Breast epithelium (tissue), 4 donors: Measurements from ENCODE around the gene MGAT4A. TPM values are rescaled to one million over a fixed set of nuclear protein-coding genes. Genes with fewer than 3 reads are reported as not detected.

Experiments used
- DNase-seq, 2 donors: peaks; one replicate each; pipeline ENCODE4 v3.0.0-alpha.2; 2019; ENCODE audit warnings: low spot score in 2 of 2
- H3K27ac ChIP-seq, 2 donors: fragments of 200-600 bp; sonication (generic) in 1 of 2; one replicate each; pipeline ENCODE4 v1.5.1; 2016 to 2019; ENCODE audit warnings: mild to moderate bottlenecking in 1 of 2
- H3K27me3 ChIP-seq, 2 donors: fragments of 200-600 bp; sonication (generic) in 1 of 2; one replicate each; pipeline versions ENCODE4 v1.5.1 to v1.6.0; 2017 to 2019; ENCODE audit warnings: control low read depth in 1 of 2, mild to moderate bottlenecking in 1 of 2
- H3K36me3 ChIP-seq: fragments of 200-600 bp; one replicate; pipeline ENCODE4 v1.5.1; 2019
- H3K4me1 ChIP-seq, 2 donors: fragments of 200-600 bp; sonication (generic); one replicate each; pipeline ENCODE4 v1.5.1; 2016 to 2019; ENCODE audit warnings: control low read depth in 1 of 2
- H3K4me3 ChIP-seq, 3 donors: fragments of 200-600 bp; sonication (generic); 1 replicate in 2 of 3; 2 replicates in 1 of 3; pipeline ENCODE4 v1.5.1; 2016 to 2019; ENCODE audit warnings: mild to moderate bottlenecking in 3 of 3, moderate library complexity in 2 of 3
- H3K9me3 ChIP-seq, 2 donors: fragments of 200-600 bp; sonication (generic) in 1 of 2; one replicate each; pipeline ENCODE4 v1.5.1; 2016 to 2019; ENCODE audit warnings: control low read depth in 1 of 2
- POLR2A ChIP-seq: fragments of 450-650 bp; IDR thresholded peaks from one replicate; pipeline ENCODE4 v1.6.1; 2016; ENCODE audit warnings: antibody characterized with exemption, mild to moderate bottlenecking, moderate library complexity
- POLR2AphosphoS5 ChIP-seq, 3 donors: sonication (generic); formaldehyde crosslinking; IDR thresholded peaks; one replicate each; pipeline ENCODE4 v1.6.1; 2017; ENCODE audit warnings: antibody characterized with exemption in 3 of 3
- intact Hi-C: fragments of 100-400 bp; cut with DNase I; formaldehyde crosslinking; loops from one replicate; pipeline ENCODE4 v1.15.1; 2023; ENCODE audit warnings: low total_unique reads
- total RNA-seq, 3 donors: library from RNA; depleted of rRNA; stranded (reverse); fragments of >200 nt; gene quantifications; one replicate each; pipeline ENCODE4 v1.1.0, GENCODE V29; 2016
- TF ChIP-seq, protein P1 (sequence below), 3 donors: fragments of 450-650 bp; IDR thresholded peaks; one replicate each; pipeline ENCODE4 v1.5.1; 2016 to 2017; ENCODE audit warnings: antibody characterized with exemption in 3 of 3, mild to moderate bottlenecking in 3 of 3, moderate library complexity in 3 of 3

MGAT4A gene
- total RNA-seq, 3 donors from 2014 or later: 28.6 to 41.1 (median 34.4) TPM

DNA sequence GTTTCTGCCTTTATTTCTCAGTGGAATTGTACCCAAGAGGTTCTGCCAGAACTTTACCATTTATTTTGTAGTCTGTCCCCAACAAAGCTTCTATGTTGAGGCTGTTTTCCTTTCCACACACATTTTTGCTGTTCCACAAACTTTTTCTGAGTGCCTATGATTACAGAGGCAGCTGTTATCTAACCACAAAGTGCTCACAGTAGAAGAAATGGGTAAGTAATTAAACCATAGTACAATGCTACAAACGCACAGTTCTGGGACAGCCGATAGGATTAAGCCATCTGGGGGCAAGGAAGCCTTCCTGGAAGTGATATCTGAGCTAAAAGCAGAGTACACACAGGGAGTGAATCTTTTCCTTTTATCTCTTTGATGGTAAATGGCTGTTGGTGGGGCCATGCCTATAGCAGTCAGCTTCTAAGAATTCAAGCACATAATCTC is 3.9 kb upstream of the MGAT4A start:
- intact Hi-C loops: no loop called here
- no peaks in the 10 kb centered on the region for H3K36me3 ChIP-seq
- no peaks in the 10 kb centered on the region for H3K27me3 ChIP-seq
- no peak overlapping the region for H3K4me3 ChIP-seq
- no peak for DNase-seq
- TF ChIP-seq POLR2A: no peak
- TF ChIP-seq, protein P1, sequence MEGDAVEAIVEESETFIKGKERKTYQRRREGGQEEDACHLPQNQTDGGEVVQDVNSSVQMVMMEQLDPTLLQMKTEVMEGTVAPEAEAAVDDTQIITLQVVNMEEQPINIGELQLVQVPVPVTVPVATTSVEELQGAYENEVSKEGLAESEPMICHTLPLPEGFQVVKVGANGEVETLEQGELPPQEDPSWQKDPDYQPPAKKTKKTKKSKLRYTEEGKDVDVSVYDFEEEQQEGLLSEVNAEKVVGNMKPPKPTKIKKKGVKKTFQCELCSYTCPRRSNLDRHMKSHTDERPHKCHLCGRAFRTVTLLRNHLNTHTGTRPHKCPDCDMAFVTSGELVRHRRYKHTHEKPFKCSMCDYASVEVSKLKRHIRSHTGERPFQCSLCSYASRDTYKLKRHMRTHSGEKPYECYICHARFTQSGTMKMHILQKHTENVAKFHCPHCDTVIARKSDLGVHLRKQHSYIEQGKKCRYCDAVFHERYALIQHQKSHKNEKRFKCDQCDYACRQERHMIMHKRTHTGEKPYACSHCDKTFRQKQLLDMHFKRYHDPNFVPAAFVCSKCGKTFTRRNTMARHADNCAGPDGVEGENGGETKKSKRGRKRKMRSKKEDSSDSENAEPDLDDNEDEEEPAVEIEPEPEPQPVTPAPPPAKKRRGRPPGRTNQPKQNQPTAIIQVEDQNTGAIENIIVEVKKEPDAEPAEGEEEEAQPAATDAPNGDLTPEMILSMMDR (IDR thresholded peaks at IDR 0.05): no peak
- no peak for TF ChIP-seq POLR2AphosphoS5 (IDR thresholded peaks at IDR 0.05)
- peaks cover 0 to 2% of the 10 kb centered on the region in 2 donors for H3K4me1 ChIP-seq
- H3K9me3 ChIP-seq: no peaks in the 10 kb centered on the region
- H3K27ac ChIP-seq: no peak overlapping the region

DNA sequence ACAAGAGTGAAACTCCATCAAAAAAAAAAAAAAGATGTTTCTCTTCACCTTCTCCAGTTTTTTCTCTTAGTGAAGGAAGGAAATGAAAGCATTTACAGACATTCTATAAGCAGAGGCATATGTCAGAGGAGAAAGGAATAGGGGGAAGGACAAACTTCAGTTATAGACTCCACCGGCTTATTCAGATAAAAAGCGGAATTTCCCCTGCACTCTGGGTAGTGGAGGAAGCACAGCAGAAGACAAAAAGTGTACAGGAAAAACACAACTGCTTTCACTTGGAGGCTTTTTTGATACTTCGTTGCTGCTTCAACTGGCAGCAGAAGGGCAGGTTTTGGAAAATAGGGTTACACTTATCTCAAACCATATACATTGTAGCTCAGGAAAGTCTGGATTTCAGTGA is 3.2 kb upstream of the MGAT4A start:
- no peaks in the 10 kb centered on the region for H3K9me3 ChIP-seq
- intact Hi-C loops: no loop called here
- no peaks in the 10 kb centered on the region for H3K36me3 ChIP-seq
- no peak overlapping the region for H3K4me3 ChIP-seq
- TF ChIP-seq POLR2AphosphoS5 (IDR thresholded peaks at IDR 0.05): no peak
- no peak overlapping the region for H3K27ac ChIP-seq
- DNase-seq: no peak
- H3K4me1 ChIP-seq: peaks cover 0 to 2% of the 10 kb centered on the region in 2 donors
- H3K27me3 ChIP-seq: no peaks in the 10 kb centered on the region

DNA sequence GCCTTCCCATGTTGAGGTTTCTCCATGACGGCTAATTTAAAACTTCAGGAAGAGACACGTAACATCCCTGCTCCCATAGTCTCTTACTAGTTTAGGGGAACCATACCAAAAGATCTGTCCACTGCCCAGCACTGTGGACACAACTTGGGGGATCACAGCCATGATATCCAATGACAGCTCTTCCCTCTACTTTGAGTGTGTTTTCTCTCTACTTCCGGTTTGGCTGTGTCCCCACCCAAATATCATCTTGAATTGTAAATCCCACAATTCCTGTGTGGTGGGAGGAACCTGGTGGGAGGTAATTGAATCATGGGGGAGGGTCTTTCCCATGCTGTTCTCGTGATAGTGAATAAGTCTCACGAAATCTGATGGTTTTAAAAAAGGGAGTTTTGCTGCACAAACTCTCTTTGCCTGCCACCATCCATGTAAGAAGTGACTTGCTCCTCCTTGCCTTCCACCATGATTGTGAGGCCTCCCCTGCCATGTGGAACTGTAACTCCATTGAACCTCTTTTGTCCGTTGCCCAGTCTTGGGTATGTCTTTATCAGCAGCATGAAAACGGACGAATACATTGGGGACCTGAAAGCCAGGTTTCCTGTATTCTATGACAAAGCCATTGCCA is 1.6 kb upstream of the MGAT4A start:
- H3K4me3 ChIP-seq: peak overlapping the region in 1 of 3 donors; percentile 98
- intact Hi-C loops: loop anchor here (2.0 kb wide), 1 partner anchor 32 kb away; no protein-coding TSS in a partner anchor
- no peaks in the 10 kb centered on the region for H3K27me3 ChIP-seq
- DNase-seq: no peak
- H3K4me1 ChIP-seq: peaks cover 0 to 2% of the 10 kb centered on the region in 2 donors
- peak overlapping the region in 1 of 2 donors; percentile 87 for H3K27ac ChIP-seq
- no peaks in the 10 kb centered on the region for H3K36me3 ChIP-seq
- TF ChIP-seq POLR2A (no peak), POLR2AphosphoS5 (IDR thresholded peaks at IDR 0.05) (no peak)
- TF ChIP-seq, protein P1 (IDR thresholded peaks at IDR 0.05): no peak
- no peaks in the 10 kb centered on the region for H3K9me3 ChIP-seq

DNA sequence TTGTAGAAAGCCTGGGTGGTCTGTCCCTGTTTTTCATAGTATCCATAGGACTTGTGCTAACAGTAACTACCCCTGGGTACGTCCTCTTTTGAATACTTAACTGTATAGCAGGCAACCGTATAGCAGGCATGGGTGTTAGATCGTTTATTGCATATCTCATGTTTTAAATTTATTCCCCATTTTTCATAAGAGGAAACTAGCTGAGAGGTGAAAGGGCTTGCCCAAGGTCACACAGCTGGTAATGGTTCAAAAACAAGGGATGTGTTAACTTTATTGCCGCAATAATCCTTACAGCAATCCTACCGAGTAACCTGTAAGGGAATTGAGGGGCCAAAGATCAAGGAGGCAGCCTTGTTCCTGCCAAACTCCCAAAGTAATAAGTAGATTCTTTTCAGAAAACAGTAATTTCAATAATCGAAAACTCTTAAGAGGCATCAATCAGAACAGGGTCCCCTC is 990 bp upstream of the MGAT4A start:
- peak overlapping the region; percentile 87 for H3K27ac ChIP-seq
- intact Hi-C loops: loop anchor here (2.0 kb wide), 1 partner anchor 33 kb away; no protein-coding TSS in a partner anchor

DNA sequence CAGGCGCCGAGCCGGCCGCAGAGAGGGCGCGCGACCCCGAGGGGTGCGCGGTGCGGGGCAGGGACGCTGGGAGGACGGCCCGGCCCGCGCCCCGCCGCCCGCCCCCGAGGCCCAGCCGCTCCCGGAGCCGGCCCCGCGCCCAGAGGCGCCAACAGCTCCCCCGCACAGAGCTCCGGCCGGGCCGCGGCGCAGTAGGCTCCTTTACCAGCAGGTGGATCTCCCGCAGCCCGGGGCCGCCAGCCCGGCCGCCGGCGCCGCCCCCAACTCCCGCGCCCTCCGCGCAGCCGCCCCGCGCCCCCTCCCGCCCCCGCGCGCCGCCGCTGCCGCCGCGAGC is 258 bp downstream of the MGAT4A start:
- DNase-seq: peak in 1 of 2 donors; percentile 57
- peak overlapping the region; percentile 79 to 98 (median 86) for H3K4me3 ChIP-seq
- H3K4me1 ChIP-seq: peaks cover 2 to 5% of the 10 kb centered on the region in 2 donors
- H3K36me3 ChIP-seq: no peaks in the 10 kb centered on the region
- no peaks in the 10 kb centered on the region for H3K9me3 ChIP-seq
- no peaks in the 10 kb centered on the region for H3K27me3 ChIP-seq
- intact Hi-C loops: no loop called here
- H3K27ac ChIP-seq: peak overlapping the region; percentile 80 to 90
- no peak for TF ChIP-seq POLR2AphosphoS5 (IDR thresholded peaks at IDR 0.05)
- TF ChIP-seq, protein P1 (IDR thresholded peaks at IDR 0.05): peak in 1 of 3 donors; percentile 23

More for the DNA sequence above, 990 bp upstream of the MGAT4A start:
- no peak for DNase-seq
- Histone ChIP-seq H3K4me3 (peak overlapping the region; percentile 71 to 98 (median 81)), H3K4me1 (peaks cover 2 to 5% of the 10 kb centered on the region in 2 donors), H3K36me3 (no peaks in the 10 kb centered on the region), H3K27me3 (no peaks in the 10 kb centered on the region), H3K9me3 (no peaks in the 10 kb centered on the region)
- no peak for TF ChIP-seq POLR2A
- TF ChIP-seq POLR2AphosphoS5 (IDR thresholded peaks at IDR 0.05): no peak
- TF ChIP-seq, protein P1 (IDR thresholded peaks at IDR 0.05): no peak
